ENCODE measurements around the gene GPD1L. TPM values are rescaled to one million over a fixed set of nuclear protein-coding genes. Genes with fewer than 3 reads are reported as not detected.

GPD1L gene
- total and polyA plus RNA-seq, 2 of the 13 experiments (the other 11 are each of a cell fraction or from before 2014, with no cell fraction given), result 4.9 to 13.7 TPM

DNA sequence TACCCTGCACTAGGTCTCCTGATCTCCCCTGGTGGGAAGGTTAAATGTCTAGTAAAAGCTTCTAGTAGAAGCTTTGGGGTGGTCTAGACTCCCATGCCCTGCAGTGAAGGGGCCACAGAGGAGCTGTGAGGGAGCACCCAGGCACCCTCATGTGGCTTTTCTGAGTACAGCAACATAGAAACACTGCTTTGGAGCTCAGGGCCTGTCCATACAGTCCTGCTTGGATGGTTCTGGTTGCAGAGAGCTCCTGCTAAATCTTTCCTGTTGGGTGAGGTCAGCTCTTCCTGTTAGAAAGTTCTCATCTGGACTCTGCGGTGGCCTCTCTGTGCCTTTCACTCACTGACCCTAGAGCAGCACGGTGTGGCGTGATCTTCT is 47.8 kb downstream of the GPD1L start (continued):
- TF ChIP-seq, protein P1, sequence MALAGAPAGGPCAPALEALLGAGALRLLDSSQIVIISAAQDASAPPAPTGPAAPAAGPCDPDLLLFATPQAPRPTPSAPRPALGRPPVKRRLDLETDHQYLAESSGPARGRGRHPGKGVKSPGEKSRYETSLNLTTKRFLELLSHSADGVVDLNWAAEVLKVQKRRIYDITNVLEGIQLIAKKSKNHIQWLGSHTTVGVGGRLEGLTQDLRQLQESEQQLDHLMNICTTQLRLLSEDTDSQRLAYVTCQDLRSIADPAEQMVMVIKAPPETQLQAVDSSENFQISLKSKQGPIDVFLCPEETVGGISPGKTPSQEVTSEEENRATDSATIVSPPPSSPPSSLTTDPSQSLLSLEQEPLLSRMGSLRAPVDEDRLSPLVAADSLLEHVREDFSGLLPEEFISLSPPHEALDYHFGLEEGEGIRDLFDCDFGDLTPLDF (CRISPR knock-in tag; IDR thresholded peaks at IDR 0.05), result no peak

DNA sequence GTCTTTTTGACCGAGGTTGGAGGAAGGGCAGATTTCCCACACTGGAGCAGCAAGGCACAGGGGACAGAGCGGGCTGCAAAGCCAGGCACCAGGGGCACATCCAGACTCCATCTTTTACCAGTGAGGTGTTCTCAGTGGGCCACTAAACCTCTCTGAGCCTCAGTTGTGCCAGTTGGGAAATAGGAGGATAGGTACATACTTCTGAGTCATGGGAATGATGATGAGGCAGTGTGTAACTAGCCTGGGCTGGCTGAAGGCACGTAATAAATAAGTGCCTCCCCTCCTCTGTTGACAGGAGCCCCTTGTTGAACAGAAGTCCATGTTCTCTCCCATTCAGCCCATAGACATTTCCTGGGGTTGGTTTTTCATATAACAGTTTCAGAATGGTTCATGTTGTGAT is 48.7 kb downstream of the GPD1L start:
- BruUV-seq (replicated peaks), result no TSS peak
- no peak for TF ChIP-seq FOXA3 (CRISPR knock-in tag; IDR thresholded peaks at IDR 0.05)
- TF ChIP-seq KDM2A (CRISPR knock-in tag; IDR thresholded peaks at IDR 0.05; ENCODE audit: borderline replicate concordance, low read depth), result no peak
- TF ChIP-seq, protein P2, sequence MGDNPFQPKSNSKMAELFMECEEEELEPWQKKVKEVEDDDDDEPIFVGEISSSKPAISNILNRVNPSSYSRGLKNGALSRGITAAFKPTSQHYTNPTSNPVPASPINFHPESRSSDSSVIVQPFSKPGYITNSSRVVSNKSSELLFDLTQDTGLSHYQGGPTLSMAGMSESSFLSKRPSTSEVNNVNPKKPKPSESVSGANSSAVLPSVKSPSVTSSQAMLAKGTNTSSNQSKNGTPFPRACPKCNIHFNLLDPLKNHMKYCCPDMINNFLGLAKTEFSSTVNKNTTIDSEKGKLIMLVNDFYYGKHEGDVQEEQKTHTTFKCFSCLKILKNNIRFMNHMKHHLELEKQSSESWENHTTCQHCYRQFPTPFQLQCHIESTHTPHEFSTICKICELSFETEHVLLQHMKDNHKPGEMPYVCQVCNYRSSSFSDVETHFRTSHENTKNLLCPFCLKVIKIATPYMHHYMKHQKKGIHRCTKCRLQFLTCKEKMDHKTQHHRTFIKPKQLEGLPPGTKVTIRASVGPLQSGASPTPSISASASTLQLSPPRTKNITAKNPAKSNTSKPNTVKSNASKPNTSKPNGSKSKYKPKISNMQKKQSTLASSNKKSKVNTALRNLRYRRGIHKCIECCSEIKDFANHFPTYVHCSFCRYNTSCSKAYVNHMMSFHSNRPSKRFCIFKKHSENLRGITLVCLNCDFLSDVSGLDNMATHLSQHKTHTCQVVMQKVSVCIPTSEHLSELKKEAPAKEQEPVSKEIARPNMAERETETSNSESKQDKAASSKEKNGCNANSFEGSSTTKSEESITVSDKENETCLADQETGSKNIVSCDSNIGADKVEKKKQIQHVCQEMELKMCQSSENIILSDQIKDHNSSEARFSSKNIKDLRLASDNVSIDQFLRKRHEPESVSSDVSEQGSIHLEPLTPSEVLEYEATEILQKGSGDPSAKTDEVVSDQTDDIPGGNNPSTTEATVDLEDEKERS (CRISPR knock-in tag; IDR thresholded peaks at IDR 0.05), result no peak
- no peak for TF ChIP-seq PITX1 (CRISPR knock-in tag; IDR thresholded peaks at IDR 0.05)
- TF ChIP-seq, protein P3, sequence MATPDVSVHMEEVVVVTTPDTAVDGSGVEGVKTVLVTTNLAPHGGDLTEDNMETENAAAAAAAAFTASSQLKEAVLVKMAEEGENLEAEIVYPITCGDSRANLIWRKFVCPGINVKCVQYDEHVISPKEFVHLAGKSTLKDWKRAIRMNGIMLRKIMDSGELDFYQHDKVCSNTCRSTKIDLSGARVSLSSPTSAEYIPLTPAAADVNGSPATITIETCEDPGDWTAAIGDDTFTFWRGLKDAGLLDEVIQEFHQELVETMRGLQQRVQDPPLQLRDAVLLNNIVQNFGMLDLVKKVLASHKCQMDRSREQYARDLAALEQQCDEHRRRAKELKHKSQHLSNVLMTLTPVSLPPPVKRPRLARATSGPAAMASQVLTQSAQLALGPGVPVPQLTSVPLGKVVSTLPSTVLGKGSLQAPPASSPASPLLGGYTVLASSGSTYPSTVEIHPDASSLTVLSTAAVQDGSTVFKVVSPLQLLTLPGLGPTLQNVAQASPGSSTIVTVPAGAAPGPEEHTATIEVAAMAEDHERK (CRISPR knock-in tag; IDR thresholded peaks at IDR 0.05; ENCODE audit: low read depth), result no peak
- no peak for TF ChIP-seq ARNT (IDR thresholded peaks at IDR 0.05)
- TF ChIP-seq DR1 (CRISPR knock-in tag; IDR thresholded peaks at IDR 0.05), result no peak
- no peak for TF ChIP-seq ZSCAN20 (CRISPR knock-in tag; IDR thresholded peaks at IDR 0.05; ENCODE audit: borderline replicate concordance)
- TF ChIP-seq, protein P4, sequence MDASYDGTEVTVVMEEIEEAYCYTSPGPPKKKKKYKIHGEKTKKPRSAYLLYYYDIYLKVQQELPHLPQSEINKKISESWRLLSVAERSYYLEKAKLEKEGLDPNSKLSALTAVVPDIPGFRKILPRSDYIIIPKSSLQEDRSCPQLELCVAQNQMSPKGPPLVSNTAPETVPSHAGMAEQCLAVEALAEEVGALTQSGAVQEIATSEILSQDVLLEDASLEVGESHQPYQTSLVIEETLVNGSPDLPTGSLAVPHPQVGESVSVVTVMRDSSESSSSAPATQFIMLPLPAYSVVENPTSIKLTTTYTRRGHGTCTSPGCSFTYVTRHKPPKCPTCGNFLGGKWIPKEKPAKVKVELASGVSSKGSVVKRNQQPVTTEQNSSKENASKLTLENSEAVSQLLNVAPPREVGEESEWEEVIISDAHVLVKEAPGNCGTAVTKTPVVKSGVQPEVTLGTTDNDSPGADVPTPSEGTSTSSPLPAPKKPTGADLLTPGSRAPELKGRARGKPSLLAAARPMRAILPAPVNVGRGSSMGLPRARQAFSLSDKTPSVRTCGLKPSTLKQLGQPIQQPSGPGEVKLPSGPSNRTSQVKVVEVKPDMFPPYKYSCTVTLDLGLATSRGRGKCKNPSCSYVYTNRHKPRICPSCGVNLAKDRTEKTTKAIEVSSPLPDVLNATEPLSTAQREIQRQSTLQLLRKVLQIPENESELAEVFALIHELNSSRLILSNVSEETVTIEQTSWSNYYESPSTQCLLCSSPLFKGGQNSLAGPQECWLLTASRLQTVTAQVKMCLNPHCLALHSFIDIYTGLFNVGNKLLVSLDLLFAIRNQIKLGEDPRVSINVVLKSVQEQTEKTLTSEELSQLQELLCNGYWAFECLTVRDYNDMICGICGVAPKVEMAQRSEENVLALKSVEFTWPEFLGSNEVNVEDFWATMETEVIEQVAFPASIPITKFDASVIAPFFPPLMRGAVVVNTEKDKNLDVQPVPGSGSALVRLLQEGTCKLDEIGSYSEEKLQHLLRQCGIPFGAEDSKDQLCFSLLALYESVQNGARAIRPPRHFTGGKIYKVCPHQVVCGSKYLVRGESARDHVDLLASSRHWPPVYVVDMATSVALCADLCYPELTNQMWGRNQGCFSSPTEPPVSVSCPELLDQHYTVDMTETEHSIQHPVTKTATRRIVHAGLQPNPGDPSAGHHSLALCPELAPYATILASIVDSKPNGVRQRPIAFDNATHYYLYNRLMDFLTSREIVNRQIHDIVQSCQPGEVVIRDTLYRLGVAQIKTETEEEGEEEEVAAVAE (CRISPR knock-in tag; IDR thresholded peaks at IDR 0.05; ENCODE audit: borderline replicate concordance), result no peak
- no peak for TF ChIP-seq REPIN1 (CRISPR knock-in tag; IDR thresholded peaks at IDR 0.05; ENCODE audit: borderline replicate concordance, low read depth)
- no peak for TF ChIP-seq XBP1 (CRISPR knock-in tag; IDR thresholded peaks at IDR 0.05)
- no peak for TF ChIP-seq ZNF616 (CRISPR knock-in tag; IDR thresholded peaks at IDR 0.05; ENCODE audit: low read depth)
- no peak for TF ChIP-seq JARID2 (CRISPR knock-in tag; IDR thresholded peaks at IDR 0.05; ENCODE audit: insufficient replicate concordance)

More for the DNA sequence above, 48.7 kb downstream of the GPD1L start:
- FAIRE-seq, result no peak
- no peaks in the 10 kb centered on the region for H4K20me1 ChIP-seq (ENCODE audit: insufficient read depth, low read length)
- no peak overlapping the region for H3K9ac ChIP-seq (ENCODE audit: insufficient read depth, low read depth, low read length)
- WGBS (ENCODE audit: low lambda C conversion rate), result 86% methylated on average over 3 of the region's 3 CpGs
- no peak for ATAC-seq
- H2AFZ ChIP-seq (ENCODE audit: low read length), result no peak overlapping the region
- no peak for DNase-seq (ENCODE audit: low spot score)
- ChIA-PET POLR2A (no interaction called here), CTCF (ENCODE audit: low intra/inter-chr PET ratio, low total read pairs) (no interaction called here)
- no peaks in the 10 kb centered on the region for H3K9me3 ChIP-seq (ENCODE audit: low read length)
- no peaks in the 10 kb centered on the region for H3K4me1 ChIP-seq (ENCODE audit: insufficient read depth, low read length)
- H3K4me2 ChIP-seq (ENCODE audit: low read depth, low read length), result no peak overlapping the region
- intact Hi-C loops (cut with micrococcal nuclease; ENCODE audit: unreplicated experiment) (no loop called here), in situ Hi-C loops (cut with HindIII; ENCODE audit: extremely low pct_ligation_motif_present, low pct_unique_long_range_greater_than_20kb) (no loop called here)
- H3K4me3 ChIP-seq (replicated peaks in 1 of 3; ENCODE audit: insufficient read depth in 1 of 3, low read depth in 2 of 3, low read length in 3 of 3), result no peak overlapping the region
- H3K27ac ChIP-seq (ENCODE audit: extremely low read length, insufficient read depth, low read length), result no peak overlapping the region
- H3K79me2 ChIP-seq (ENCODE audit: insufficient read depth, low read length), result no peaks in the 10 kb centered on the region
- H3K27me3 ChIP-seq (ENCODE audit: control insufficient read depth in 1 of 2, insufficient read depth in 2 of 2, low read length in 2 of 2), result no peaks in the 10 kb centered on the region; a peak in 1 of 5 replicates
- no peaks in the 10 kb centered on the region for H3K36me3 ChIP-seq (replicated peaks in 1 of 2; ENCODE audit: control insufficient read depth in 1 of 2, insufficient read depth in 2 of 2, low read length in 2 of 2)
